Right atrium auricular region (tissue), 2 donors: Measurements from ENCODE around the gene HOXD9. TPM values are rescaled to one million over a fixed set of nuclear protein-coding genes. Genes with fewer than 3 reads are reported as not detected.

ENCODE experiments used
- DNase-seq: peaks from one replicate; pipeline ENCODE4 v3.0.0-alpha.2; 2019; ENCODE audit warnings: low spot score
- H3K27ac ChIP-seq, 2 donors: fragments of 200-600 bp; sonication (generic); 1 replicate in 1 of 2; 2 replicates in 1 of 2; pipeline ENCODE4 v1.5.1; 2016 to 2019
- H3K27me3 ChIP-seq, 2 donors: fragments of 200-600 bp; sonication (generic); one replicate each; pipeline versions ENCODE4 v1.5.1 to v1.6.0; 2017 to 2019
- H3K36me3 ChIP-seq: fragments of 200-600 bp; sonication (generic); one replicate; pipeline ENCODE4 v1.5.1; 2016
- H3K4me1 ChIP-seq, 2 donors: fragments of 200-600 bp; sonication (generic); one replicate each; pipeline versions ENCODE4 v1.5.1 to v1.6.0; 2017 to 2019
- H3K4me3 ChIP-seq, 2 donors: fragments of 200-600 bp; sonication (generic); 1 replicate in 1 of 2; 2 replicates in 1 of 2; pipeline ENCODE4 v1.5.1; 2017 to 2019; ENCODE audit warnings: mild to moderate bottlenecking in 1 of 2, moderate library complexity in 1 of 2
- H3K9me3 ChIP-seq, 2 donors: fragments of 200-600 bp; sonication (generic); one replicate each; pipeline ENCODE4 v1.5.1; 2019
- total RNA-seq, 2 donors: library from RNA; depleted of rRNA; stranded (reverse); fragments of >200 nt; gene quantifications; one replicate each; pipeline ENCODE4 v1.1.0, GENCODE V29; 2016
- TF ChIP-seq, protein P1 (sequence below), 2 donors: fragments of 200-600 bp; sonication (generic); IDR thresholded peaks; one replicate each; pipeline ENCODE4 v1.5.1; 2019; ENCODE audit warnings: antibody characterized with exemption in 2 of 2

The HOXD9 gene
- total RNA-seq, 2 donors from 2014 or later: 0.44 TPM; not detected in 1

DNA sequence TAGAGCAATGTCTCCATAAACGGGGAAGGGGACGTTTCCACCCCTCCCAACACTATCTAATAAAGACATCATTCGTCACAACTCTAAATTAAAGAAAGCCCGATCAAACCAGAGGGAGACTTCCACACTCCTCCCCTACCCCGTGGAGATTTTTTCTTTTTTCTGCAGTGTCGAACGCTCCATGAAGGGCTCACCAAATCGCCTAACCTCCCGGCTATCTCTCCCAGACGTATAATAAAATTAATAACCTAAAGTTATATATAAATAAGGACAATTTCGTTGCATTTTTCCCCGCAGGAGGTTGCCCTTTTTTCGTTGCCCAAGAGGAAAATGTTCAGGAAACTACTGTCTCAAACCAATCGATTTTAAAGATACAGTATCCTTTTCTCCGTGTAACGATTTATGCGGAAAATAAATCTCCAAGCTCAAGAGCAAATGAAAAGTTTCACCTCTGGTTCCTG is 41.1 kb upstream of the HOXD9 start:
- TF ChIP-seq, protein P1, sequence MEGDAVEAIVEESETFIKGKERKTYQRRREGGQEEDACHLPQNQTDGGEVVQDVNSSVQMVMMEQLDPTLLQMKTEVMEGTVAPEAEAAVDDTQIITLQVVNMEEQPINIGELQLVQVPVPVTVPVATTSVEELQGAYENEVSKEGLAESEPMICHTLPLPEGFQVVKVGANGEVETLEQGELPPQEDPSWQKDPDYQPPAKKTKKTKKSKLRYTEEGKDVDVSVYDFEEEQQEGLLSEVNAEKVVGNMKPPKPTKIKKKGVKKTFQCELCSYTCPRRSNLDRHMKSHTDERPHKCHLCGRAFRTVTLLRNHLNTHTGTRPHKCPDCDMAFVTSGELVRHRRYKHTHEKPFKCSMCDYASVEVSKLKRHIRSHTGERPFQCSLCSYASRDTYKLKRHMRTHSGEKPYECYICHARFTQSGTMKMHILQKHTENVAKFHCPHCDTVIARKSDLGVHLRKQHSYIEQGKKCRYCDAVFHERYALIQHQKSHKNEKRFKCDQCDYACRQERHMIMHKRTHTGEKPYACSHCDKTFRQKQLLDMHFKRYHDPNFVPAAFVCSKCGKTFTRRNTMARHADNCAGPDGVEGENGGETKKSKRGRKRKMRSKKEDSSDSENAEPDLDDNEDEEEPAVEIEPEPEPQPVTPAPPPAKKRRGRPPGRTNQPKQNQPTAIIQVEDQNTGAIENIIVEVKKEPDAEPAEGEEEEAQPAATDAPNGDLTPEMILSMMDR (IDR thresholded peaks at IDR 0.05): no peak
- peak; percentile 2 for DNase-seq
- peaks cover 72 to 80% of the 10 kb centered on the region in 2 donors for H3K27me3 ChIP-seq
- no peaks in the 10 kb centered on the region for H3K36me3 ChIP-seq
- H3K4me3 ChIP-seq: no peak overlapping the region
- peaks cover 0 to 45% of the 10 kb centered on the region in 2 donors for H3K4me1 ChIP-seq
- no peak overlapping the region for H3K27ac ChIP-seq
- H3K9me3 ChIP-seq: peaks cover 0 to 3% of the 10 kb centered on the region in 2 donors

DNA sequence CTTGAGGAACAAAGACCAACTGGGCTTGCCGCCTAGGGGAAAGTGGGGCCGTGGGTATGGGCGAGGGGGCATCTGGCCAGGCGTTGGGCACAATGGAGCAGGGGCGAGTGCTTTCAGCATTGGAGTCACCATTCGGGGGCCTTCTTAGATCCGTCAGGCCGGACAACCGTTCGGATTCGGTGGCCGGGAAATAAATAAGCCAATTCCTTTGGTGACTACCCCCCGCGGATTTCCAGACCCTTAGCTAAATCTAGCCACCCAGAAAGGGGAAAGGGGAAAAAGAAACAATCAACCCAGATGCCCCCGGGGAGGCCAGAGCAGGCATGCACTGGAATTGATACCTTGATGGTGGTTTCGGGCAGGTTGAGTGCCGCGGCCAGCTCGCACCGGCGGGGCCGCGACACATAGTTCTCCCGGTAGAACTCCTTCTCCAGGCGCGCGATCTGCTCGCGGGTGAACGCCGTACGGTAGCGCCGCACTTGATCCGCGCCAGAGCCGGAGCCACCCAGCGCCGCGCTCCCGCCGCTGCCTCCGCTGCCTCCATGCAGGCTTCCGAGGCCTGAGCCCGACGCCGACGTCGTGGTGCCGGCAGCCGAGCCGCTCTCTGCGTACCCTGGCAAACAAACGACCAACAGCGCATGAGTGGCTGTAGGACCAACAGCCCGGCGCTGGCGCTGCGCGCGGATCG is 40.5 kb upstream of the HOXD9 start:
- TF ChIP-seq, protein P1 (IDR thresholded peaks at IDR 0.05): no peak
- no peak overlapping the region for H3K4me3 ChIP-seq
- H3K27me3 ChIP-seq: peaks cover 72 to 82% of the 10 kb centered on the region in 2 donors
- no peak overlapping the region for H3K27ac ChIP-seq
- H3K36me3 ChIP-seq: no peaks in the 10 kb centered on the region
- no peaks in the 10 kb centered on the region for H3K9me3 ChIP-seq
- peaks cover 0 to 45% of the 10 kb centered on the region in 2 donors for H3K4me1 ChIP-seq
- peak; percentile 28 for DNase-seq

DNA sequence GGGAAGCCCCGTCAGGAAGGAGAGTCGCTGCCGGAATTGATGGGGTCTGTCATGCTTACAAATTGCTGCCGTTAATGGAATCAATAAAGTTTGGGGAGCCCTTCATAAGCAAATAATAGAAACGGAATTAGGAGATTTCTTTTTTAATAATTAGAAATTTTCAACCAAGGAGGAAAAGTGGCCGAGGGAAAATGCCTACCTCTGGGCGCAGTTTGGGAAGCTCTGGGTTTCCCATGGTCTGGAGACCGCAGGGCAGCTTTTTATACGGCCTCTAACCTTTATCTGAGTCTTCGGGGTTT is 40.0 kb upstream of the HOXD9 start:
- no peak overlapping the region for H3K4me3 ChIP-seq
- TF ChIP-seq, protein P1 (IDR thresholded peaks at IDR 0.05): no peak
- no peaks in the 10 kb centered on the region for H3K9me3 ChIP-seq
- H3K27ac ChIP-seq: no peak overlapping the region
- H3K27me3 ChIP-seq: peaks cover 67 to 86% of the 10 kb centered on the region in 2 donors
- no peaks in the 10 kb centered on the region for H3K36me3 ChIP-seq
- peaks cover 0 to 45% of the 10 kb centered on the region in 2 donors for H3K4me1 ChIP-seq
- DNase-seq: no peak

DNA sequence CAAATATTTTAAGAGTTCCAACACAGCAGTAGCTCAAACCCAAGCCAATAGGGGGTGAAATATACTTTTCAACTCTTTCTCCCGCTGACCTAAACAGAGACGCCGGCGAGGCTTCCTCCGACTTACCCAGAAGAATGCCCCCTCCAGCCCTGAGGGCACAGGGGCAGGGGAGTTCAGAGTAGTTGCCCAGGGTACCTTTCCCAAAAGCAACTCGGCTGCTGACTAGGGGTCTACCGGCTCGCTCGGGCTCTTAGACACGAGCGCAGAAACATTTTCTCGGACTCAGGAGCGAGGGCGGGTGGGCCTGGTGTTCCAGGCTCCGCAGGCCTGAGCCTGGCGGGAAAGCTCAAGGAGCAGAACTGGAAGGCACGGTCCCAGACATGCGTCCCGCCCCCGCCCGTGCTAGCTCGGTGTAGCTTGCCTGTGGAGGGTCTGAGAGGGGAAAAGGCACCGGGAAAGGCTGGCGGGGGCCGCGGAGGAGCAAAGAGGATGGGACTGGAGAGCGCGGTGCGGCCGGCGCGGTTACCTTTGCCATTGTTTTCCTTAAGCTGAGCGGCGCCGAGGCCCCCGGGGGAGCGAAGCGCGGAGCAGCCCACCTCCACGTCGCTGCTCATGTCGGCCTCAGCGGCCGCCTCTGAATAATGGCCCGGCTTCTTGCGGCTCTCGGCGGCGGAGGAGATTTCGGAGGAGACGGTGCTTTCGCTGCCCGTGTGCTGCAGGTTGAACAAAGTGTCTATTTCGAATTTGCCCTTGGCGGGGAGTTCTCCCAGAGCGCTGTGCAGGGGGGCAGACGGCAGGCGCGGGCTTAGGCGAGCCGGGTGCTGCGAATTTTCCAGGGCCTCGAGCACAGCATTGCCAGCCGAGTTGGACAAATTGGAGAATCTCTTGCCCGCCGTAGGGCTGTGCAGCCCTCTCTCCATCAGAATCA is 39.4 kb upstream of the HOXD9 start:
- no peak overlapping the region for H3K4me3 ChIP-seq
- no peaks in the 10 kb centered on the region for H3K36me3 ChIP-seq
- no peak for DNase-seq
- no peak overlapping the region for H3K27ac ChIP-seq
- peaks cover 65 to 88% of the 10 kb centered on the region in 2 donors for H3K27me3 ChIP-seq
- TF ChIP-seq, protein P1 (IDR thresholded peaks at IDR 0.05): no peak
- H3K4me1 ChIP-seq: peaks cover 0 to 49% of the 10 kb centered on the region in 2 donors
- H3K9me3 ChIP-seq: no peaks in the 10 kb centered on the region

DNA sequence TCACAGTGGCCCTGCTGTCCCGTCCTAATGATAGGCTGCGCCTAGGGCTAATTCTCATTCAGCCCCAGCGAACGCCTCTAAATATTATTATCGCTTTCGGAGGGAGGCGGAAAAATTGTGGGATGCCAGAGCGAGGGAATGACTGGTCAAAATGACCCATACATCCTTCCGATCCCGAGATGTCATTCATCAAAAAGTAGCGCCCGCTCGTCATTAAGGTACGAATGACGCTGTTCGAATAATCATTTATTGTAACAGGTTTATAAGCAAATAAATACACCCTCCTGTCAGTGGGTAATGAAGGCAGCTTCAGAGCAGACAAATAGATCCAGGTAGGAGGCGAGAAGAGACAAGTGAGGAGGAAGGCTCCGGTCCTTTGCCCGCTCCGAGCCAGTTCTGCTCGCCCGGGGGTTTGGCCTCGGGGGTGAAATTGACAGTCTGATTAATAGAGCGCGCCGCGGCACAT is 38.7 kb upstream of the HOXD9 start, which contains the start of gene EVX2:
EVX2 (minus strand) TSS at position 167 of the 466 bp plus-strand sequence. CDS start 186 bp downstream, outside the sequence.
- Histone ChIP-seq H3K9me3 (no peaks in the 10 kb centered on the region), H3K4me1 (peaks cover 0 to 54% of the 10 kb centered on the region in 2 donors), H3K36me3 (no peaks in the 10 kb centered on the region), H3K4me3 (no peak within 1 kb of the TSS), H3K27me3 (peaks cover 58 to 85% of the 10 kb centered on the region in 2 donors), H3K27ac (no peak within 1 kb of the TSS)
- TF ChIP-seq, protein P1 (IDR thresholded peaks at IDR 0.05): no peak
- no peak for DNase-seq
